Measurements from ENCODE around the gene CHID1. TPM values are rescaled to one million over a fixed set of nuclear protein-coding genes. Genes with fewer than 3 reads are reported as not detected.
A peak's percentile ranks its signal among the peaks of the same experiment; 100 is the strongest.

Gene CHID1
- total and polyA plus RNA-seq, 9 of the 15 experiments (the other 6 are each of a cell fraction or from before 2014, with no cell fraction given) = 15.1 to 108 (median 39.8) TPM

GRCh38 chr11:914747-915501, 4.3 kb upstream of the CHID1 start (continued):
- TF ChIP-seq POLR2A (conservative IDR thresholded peaks at IDR 0.05) = no peak
- TF ChIP-seq, protein P1, sequence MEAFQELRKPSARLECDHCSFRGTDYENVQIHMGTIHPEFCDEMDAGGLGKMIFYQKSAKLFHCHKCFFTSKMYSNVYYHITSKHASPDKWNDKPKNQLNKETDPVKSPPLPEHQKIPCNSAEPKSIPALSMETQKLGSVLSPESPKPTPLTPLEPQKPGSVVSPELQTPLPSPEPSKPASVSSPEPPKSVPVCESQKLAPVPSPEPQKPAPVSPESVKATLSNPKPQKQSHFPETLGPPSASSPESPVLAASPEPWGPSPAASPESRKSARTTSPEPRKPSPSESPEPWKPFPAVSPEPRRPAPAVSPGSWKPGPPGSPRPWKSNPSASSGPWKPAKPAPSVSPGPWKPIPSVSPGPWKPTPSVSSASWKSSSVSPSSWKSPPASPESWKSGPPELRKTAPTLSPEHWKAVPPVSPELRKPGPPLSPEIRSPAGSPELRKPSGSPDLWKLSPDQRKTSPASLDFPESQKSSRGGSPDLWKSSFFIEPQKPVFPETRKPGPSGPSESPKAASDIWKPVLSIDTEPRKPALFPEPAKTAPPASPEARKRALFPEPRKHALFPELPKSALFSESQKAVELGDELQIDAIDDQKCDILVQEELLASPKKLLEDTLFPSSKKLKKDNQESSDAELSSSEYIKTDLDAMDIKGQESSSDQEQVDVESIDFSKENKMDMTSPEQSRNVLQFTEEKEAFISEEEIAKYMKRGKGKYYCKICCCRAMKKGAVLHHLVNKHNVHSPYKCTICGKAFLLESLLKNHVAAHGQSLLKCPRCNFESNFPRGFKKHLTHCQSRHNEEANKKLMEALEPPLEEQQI (IDR thresholded peaks at IDR 0.05) = no peak
- TF ChIP-seq SNRNP70 (optimal IDR thresholded peaks at IDR 0.05; ENCODE audit: low read depth, low read length) = no peak
- no peak for TF ChIP-seq NCOA4 (IDR thresholded peaks at IDR 0.05; ENCODE audit: partially characterized antibody)
- TF ChIP-seq CEBPB (tag; IDR thresholded peaks at IDR 0.05) = no peak
- TF ChIP-seq, protein P2, sequence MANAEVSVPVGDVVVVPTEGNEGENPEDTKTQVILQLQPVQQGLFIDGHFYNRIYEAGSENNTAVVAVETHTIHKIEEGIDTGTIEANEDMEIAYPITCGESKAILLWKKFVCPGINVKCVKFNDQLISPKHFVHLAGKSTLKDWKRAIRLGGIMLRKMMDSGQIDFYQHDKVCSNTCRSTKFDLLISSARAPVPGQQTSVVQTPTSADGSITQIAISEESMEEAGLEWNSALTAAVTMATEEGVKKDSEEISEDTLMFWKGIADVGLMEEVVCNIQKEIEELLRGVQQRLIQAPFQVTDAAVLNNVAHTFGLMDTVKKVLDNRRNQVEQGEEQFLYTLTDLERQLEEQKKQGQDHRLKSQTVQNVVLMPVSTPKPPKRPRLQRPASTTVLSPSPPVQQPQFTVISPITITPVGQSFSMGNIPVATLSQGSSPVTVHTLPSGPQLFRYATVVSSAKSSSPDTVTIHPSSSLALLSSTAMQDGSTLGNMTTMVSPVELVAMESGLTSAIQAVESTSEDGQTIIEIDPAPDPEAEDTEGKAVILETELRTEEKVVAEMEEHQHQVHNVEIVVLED (CRISPR knock-in tag; IDR thresholded peaks at IDR 0.05) = no peak
- TF ChIP-seq ESRRA (IDR thresholded peaks at IDR 0.05; ENCODE audit: borderline replicate concordance, low read depth) = peak; percentile 83
- TF ChIP-seq MYNN (IDR thresholded peaks at IDR 0.05) = no peak
- TF ChIP-seq MYNN (CRISPR knock-in tag; IDR thresholded peaks at IDR 0.05) = no peak
- no peak for TF ChIP-seq TAF15 (IDR thresholded peaks at IDR 0.05; ENCODE audit: low read depth, low read length)
- TF ChIP-seq RHOXF2B (CRISPR knock-in tag; conservative IDR thresholded peaks at IDR 0.05) = no peak
- no peak for TF ChIP-seq BRD4 (IDR thresholded peaks at IDR 0.05)
- TF ChIP-seq ZNF395 (CRISPR knock-in tag; IDR thresholded peaks at IDR 0.05) = no peak
- peak; percentile 64 for TF ChIP-seq ZFX (CRISPR knock-in tag; IDR thresholded peaks at IDR 0.05)
- no peak for TF ChIP-seq CC2D1A (IDR thresholded peaks at IDR 0.05)
- no peak for TF ChIP-seq NR2C2 (CRISPR knock-in tag; IDR thresholded peaks at IDR 0.05)
- TF ChIP-seq NR2C2 (tag; IDR thresholded peaks at IDR 0.05) = peak; percentile 43; the same call in 1 of the 2 replicates
- TF ChIP-seq TSHZ1 (CRISPR knock-in tag; IDR thresholded peaks at IDR 0.05) = no peak
- no peak for TF ChIP-seq POLR2AphosphoS2 (IDR thresholded peaks at IDR 0.05; ENCODE audit: low read length)
- no peak for TF ChIP-seq SRSF7 (optimal IDR thresholded peaks at IDR 0.05; ENCODE audit: low read depth, low read length)
- TF ChIP-seq TCFL5 (CRISPR knock-in tag; conservative IDR thresholded peaks at IDR 0.05) = no peak
